Kidney tubule cell (primary cell): Measurements from ENCODE around the gene NRN1L.
A peak's percentile ranks its signal among the peaks of the same experiment; 100 is the strongest.

Experiments used
- DNase-seq: peaks from one replicate; pipeline ENCODE4 v3.0.0-alpha.2; 2018; ENCODE audit warnings: low spot score

NRN1L gene

DNA sequence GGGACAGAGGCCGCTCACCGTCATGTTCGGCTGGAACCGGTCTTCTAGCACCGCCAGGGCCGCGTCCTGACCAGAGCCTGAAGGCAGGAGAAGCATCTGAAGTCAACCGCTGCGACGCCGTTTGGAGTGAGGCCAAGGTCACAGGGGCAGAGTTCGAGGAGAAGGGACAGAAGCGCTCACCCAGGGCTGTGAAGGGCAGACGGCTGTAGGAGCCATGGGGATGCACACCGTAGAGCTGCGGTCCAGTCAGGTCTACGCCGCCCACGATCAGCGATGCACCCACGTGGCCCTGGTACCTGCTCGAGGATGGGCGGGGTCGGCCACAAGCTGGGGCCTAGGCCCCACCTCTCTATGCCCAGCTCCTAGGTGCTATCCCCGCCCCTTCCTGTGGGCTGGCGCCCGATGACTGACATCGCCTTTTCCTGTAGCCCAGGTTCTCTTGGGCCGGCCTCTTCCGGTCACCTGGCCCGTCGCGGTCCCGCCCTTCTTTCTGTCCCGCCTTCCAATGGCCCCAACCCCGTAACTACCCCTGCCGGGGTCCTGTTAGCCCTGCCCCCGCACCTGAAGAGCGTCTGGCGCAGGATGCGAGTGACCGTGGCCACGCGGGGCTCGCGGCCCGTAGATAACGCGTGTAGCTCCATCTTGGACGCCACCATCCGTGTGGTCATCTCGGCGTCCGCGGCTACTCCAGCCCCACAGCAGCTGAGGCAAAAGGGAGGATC is 50.9 kb downstream of the NRN1L start:
- peak; percentile 98 for DNase-seq
